Islet of Langerhans (tissue), 1 donor: ENCODE data around the gene DAB1.
"Not testable (repeated sequence)": the region's sequence is repeated elsewhere in the genome, so short reads cannot be mapped to it uniquely, and the experiment has no call there.

Experiments
- FAIRE-seq: peaks from one replicate; lab custom pipeline; 2011; peaks lifted over from hg19 to GRCh38; lab: Jason Lieb, UNC

The DAB1 gene

DNA sequence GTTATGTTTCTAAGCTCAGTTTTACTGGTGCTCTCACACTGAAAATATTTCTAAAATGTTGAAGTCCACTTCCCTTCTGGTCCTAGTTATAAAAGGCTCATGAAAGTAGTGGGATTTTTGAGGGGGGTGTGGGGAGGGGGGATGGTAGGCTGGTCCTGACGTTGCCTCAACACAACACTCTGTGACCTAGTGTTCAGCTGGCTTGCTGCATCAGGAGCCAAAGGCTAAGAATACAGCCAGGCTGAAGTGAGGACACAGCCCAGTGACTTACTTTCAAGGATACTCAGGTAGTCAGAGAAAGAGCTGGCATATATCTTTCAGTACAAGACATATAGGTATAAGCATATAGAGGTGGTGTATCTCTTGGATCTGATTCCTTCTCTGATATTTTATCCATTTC, 306.1 kb downstream of the DAB1 start:
- no peak for FAIRE-seq

DNA sequence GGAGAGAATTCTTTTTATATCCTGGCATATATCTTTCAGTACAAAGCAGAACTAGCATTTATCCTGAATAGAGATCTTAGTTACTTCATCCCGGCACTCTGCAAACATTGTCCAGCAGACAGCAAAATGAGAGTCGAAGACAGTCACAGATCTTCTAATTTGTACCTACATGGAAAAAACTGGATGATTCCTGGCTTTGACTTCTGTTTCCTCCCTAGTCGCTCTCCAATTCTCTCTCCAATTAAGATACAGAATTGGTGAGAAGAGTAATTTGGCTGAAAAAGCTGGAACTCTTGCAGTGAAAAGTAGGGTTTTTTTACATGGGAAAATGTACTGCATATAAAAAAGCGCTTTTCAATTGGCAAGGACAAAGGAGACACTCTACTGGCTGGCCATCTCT, 307.0 kb downstream of the DAB1 start:
- no peak for FAIRE-seq

DNA sequence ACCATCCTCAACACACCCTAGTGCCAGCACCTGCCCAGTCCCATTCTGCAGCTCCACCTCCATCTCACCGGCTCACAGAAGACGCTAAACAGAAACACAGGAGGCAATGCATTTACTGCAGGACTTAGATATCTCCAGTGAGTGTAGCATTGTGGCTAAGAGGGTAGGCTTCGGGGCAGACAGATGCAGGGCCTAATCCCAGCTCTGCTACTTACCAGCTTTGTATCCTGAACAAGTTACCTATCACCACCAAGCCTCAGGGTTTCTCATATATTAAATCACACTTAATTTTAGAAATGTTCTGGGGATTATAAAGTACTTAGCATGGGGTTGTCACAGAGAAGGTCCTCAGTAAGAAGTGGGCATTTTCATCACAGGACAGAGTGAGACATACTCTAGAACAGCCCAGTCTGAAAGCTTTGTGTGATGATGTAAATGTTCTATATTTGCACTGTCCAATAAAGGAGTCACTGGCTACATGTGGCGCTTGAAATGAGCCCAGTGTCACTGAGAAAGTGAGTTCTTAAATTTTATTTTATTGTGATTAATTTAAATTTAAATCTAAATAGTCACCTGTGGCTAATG, 308.7 kb downstream of the DAB1 start:
- FAIRE-seq = no peak

DNA sequence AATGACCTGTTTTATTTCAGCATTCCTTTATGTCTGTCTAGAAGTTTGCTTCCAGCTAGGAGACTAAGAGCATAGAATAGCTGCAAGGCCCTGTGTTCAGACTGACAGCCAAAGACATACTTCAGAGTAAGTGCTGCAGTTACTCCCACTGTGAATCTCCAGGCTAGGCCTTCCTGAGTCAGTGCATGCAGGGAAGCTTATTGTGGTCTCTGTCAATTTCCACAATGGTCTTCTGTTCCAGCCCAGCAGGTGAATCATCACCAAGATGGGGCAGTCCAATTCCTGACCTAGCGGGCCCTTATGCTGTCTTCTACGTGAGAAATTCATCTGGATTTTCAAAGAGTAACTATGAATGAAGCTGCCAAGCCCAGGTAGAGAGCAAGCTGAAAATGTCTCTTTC, 311.7 kb downstream of the DAB1 start:
- no peak for FAIRE-seq

DNA sequence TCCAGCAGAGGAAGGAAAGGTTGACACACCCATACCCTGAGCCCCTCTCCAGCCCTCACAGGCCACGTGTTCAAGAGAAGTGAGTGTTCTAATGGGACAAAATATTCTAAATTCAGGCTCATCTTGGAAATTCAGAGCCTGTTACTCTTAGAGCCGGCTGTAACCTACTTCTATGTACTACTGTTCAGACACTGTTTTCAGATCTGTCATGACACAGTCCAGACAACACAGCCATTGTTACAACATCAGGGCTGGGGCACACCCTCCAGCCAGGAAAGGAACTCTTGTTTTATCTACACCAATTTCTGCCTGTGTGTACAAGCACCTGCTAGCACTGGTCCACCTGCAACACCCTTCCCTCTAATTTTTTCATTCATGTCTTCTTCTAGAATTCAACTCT, 312.7 kb downstream of the DAB1 start:
- no peak for FAIRE-seq

DNA sequence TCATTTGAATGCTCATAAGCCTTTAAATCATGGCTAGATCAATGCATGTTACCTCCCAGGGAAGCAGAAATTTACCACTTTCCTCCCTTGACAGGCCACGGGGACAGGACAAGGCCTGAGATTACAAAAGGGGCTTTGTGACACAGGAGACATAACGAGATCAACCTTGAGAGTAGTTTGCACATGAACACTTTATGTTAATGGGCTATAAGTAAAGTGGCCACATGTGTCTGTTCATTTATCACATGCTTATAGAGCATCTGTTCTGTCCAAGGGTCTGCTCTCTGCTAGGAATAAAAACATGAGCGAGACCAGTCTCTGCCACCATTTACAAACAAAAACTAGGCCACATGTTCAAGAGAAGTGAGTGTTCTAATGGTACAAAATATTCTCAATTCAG, 314.0 kb downstream of the DAB1 start:
- FAIRE-seq = no peak

DNA sequence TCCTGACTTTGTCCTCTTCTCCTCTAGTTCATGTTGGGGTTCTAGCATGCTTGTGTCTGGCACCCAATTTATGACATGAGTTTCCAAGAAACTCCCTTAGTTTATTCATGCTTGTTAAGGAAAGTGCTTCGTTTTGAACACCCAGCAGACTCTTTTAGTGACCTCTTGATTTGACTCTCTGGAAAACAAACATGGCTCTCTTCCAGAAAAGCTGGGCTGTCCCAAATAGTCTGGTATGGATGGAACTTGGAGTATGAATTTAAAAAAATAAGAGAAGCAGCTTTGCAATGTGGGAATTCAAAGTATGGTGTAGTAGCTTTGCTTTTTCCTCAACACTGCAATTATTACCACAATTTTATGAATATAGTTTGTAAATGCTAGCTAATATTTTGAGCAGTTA, 314.6 kb downstream of the DAB1 start:
- no peak for FAIRE-seq

DNA sequence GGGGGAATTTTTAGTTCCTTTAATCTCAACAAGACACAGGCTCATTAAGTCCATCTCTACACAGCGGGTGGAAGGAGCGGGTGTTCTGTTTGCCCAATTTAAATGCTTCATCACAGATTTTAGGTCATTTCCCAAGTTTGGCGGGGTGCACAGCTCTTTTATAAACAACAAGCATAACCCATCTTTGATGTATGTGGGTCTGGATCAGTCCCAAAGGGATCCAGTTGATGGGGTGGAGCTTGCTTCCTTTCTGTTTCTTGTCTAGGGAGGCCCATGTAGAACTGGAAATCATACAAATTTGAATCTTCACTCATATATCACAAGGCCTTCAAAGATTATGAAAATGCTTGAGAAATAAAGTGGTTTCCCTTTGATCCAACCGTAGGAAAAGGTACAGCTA, 317.6 kb downstream of the DAB1 start:
- FAIRE-seq = no peak

DNA sequence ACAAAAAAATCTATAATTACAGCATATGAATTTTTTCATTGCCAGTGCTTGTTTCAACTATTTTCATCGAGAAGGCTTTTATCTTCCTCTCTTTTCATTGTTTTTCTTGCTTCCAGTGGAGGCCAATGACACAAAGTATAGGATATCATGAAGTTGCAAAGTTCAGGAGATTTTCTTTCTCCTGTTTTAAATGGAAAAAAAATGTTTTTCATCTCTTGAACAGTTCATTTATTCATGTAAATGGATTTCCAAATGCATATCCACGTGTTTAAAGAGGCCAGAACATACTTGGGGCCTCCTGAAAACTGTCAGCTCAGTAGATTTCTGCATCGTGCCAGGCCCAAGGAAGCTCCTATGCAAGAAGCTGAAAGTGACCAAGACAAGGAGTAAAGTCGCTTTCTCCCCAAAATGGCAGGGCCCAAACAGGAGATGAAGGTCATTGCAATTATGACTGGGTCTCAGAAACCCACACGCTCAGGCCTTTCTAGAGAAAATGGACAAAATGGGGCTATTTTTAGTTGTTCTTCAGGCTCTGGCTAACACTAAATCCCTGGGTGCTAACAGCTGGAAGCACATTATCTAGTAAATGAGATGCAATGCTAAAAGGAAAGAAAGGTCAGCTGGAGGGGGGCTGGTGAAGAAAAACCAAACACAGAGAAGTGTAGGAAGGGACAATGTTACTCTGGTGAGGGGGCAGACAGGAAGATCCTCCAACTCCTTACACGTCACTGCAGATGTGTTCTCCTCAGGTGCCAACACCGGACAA, 321.1 kb downstream of the DAB1 start:
- no peak for FAIRE-seq

DNA sequence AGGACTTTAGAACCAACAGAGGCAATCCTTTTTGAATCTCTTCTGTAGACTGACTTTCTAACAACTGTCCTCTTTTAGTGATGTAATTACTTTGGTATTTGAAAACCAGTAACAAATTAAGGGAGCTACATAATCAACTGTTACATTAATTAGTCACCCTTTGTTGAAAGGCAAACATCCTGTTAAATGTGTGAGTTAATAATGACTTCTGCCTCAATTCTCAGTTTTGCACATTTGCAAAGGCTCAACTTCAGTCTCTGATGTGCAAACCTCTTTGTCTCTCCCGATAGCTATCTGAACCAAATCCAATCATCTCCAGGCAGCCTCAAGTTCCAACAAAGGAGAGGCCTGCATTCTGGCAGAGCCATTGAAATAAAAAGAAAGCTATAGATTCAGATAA, 322.7 kb downstream of the DAB1 start:
- no peak for FAIRE-seq

DNA sequence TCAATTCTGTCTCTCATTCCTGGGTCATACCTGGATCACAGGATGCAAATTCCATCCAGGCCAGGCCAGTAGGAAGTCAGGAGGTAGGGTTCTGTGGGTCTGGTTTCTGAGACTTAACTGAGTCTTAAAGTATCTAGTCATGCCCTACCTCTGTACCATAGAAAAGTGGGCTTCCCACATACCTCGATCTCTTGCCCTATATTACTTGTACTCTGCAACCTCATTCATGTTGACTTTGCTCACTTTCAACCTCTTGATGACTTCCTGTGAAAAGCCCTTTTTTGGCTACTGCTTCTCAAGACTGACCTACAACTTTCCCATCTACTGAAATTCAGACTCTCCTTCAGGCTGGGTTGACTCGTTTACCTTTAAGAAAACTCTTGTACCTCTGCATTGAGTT, 329.1 kb downstream of the DAB1 start:
- FAIRE-seq = no peak

DNA sequence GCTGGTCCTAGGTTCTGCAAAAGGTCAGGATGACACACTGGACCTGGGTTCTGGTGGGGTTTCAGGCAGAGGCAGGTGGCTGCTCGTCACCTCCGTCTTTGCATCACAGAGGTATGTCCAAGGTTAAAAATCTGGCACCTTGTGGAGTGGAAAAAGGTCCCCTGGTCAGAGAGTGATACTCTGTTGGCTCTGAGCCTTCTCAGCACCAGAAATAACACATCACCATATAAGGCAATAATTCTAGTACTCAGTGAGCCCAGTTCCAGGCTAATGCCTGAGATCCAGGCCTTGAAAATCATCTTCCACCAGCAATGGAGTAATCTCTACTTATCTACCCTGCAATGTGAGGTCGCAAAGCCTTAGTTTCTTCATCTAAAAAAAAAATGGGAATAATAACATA, 330.7 kb downstream of the DAB1 start:
- no peak for FAIRE-seq

DNA sequence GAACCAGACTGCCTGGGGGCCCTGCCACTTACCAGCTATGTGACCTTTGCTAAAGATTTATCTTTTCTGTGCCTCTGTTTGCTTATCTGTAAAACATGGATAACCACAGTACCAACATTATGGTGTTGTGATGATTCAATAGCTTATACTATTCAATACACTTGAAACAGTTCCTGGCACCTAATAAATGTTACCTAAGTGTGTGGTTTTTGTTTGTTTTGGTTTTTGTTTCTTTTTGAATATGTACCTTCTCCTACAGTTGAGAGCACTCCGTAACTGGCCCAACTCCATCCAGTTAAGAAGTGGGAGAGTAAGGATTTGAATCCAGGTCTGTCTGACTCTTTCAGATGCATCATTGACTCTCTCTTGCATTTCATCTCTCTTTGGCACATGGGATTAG, 332.2 kb downstream of the DAB1 start:
- no peak for FAIRE-seq

DNA sequence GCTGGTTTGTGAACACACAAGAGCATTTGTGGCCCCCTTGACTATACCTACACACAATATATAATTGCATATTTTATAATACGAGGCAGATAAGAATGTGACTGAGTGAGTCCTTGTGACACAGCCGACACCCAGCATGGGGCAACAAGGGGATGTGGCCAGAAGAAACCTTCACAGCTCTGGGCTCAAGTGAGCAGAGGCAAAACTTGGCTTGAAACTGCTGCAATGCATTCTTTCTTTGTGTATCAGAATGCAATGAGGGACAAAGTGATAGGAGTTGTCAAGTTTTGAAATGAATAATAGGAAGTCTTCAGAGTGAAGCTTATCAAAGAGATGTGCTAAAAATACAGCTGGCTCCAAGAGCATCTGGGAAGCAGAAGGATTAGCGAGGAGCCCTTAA, 334.0 kb downstream of the DAB1 start:
- no peak for FAIRE-seq

DNA sequence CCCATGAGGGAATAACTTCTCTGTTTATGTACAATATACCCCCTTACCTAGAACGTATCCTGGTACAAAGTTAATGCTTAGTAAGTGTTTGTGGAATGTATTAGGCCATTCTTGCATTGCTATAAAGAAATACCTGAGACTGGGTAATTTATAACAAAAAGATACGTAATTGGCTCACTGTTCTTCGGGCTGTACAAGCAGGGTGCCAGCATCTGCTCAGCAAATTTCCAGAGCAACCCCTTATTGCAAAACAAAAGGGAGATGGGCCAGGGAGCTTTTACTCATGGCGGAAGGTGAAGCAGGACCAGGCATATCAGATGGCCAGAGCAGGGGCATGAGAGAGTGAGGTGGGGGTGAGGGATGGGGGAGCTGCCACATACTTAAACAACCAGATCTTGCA, 334.6 kb downstream of the DAB1 start:
- FAIRE-seq = no peak

DNA sequence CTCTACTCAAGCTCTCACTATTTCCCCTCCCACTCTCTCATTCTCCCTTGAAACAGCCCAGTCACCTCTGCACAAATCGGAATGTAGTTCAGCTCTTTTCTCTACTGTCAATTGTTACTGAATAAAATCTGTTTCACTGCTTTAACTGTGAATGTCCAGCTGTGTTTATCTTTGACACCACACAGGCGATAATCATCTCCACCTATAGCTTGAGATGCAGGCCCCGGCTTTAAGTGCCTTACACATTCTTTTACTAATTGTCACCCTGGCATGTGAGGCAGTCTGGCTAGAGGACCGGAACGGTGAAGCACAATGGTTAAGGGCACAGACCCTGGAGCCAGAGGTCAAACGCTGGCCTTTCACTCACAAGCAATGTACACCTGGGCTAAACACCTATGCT, 335.2 kb downstream of the DAB1 start:
- FAIRE-seq = no peak

DNA sequence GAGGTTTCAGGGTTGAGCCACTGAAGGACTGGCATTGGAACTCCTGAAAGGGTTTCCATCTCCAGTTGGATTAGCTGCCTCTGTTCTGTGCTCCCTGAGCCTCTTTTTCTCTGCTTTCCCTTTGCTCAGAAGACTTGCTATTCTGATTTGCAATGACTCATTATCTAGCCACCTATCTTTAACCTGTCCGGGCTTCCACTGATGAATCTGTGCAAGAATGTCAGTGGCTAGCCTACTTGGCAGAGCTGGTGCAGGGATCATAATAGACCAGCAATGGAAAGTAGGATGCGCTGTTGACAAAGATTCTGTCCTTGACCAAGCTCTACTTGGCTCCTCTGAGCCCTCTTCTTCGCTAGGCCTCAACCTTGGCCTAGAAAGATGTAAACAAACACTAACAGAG, 336.2 kb downstream of the DAB1 start:
- FAIRE-seq = not testable (repeated sequence)

DNA sequence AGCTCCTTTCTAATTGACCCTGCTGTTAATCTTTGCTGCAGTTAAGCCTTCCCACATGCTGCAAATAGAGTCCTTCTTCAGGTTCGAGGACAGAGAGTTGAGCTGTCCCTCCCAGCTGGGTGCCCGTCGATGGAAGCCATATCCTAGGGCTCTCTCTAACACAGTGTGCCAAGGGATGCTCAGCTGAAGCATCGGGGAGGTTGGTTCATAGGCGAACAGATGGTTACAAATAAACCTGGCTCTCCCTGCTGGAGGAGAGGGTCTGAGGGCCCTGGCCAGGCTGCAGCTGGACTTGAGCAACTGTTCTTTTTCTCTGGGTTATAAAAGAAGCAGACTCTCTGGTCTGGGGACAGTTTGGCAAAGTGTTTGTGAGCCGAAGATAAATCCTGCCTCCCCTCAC, 337.7 kb downstream of the DAB1 start:
- FAIRE-seq = no peak

DNA sequence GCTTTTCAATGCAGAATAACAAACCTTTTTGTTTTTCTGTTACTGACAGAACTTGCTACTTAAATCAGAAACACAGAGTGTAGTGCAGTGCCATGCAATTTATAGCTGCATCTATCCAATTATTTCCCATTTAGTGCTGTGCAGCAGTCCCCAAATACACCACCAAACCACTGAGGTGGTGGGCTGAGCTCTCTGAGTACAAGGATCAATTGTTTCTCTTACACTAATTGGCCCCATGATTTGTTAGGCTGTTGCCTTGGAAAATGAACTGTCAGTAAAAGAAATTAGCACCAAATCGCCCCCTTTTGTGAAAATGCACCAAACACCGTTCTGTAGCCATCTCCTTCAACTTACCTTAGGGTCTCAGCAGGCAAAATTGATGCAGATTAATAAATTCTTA, 339.2 kb downstream of the DAB1 start:
- no peak for FAIRE-seq

DNA sequence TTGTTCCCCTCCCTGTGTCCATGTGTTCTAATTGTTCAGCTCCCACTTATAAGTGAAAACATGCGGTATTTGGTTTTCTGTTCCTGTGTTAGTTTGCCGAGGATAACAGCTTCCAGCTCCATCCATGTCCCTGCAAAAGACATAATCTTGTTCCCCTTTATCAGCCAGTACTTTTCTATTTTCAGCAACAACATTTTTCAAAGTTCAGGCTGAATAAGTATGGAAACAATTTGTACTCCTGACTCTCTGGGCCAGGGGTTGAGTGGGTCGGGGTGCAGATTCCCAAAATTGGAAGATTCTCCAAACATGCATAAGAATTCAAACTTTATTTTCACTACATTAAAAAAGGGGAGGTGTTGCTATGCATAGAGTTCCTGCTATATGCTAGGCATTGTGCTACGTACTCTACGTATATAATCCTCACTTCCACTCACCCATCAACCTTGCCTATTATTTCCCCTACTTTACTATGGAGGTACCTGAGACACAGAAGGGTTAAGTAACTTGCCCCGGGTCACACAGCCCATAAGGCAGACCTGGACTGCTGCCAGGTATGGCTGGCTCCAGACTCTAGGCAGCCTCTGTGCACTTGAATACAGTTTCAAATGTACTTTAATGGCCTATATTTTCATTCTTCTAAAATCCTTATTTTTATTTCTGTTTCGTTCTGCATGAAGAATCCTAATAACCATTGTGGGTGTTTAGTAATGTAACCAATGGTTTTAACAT, 341.0 kb downstream of the DAB1 start:
- no peak for FAIRE-seq

DNA sequence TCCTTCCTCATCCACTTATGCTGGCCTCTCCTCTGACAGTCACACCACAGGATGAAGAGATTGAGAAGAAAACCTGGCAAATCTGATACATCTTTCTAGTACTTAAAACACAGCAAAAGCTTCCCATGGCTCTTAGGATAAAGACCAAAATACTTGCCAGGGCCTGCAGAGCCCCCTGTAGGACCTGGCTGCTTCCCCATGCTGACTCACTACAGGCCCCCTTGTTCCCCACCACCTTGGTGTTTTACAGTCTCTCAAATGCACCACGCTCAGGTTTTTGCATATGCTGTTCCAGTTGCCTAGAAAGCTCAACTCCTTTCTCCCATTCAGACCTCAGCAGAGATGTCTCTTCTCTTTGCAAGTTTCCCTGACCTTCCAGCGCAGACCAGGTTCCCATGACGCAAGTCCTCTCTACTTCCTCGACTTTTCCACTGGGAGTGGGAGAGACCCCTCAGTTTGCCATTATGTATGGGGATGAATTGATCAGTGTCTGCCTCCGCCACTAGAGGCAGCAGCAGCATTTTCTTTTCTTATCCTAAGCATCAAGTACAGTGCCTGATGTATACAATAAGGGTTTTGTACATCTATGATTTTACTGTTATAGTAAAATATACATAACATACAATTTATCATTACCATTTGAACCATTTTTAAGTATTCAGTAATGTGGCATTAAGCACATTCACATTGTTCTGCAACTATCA, 344.3 kb downstream of the DAB1 start:
- no peak for FAIRE-seq

DNA sequence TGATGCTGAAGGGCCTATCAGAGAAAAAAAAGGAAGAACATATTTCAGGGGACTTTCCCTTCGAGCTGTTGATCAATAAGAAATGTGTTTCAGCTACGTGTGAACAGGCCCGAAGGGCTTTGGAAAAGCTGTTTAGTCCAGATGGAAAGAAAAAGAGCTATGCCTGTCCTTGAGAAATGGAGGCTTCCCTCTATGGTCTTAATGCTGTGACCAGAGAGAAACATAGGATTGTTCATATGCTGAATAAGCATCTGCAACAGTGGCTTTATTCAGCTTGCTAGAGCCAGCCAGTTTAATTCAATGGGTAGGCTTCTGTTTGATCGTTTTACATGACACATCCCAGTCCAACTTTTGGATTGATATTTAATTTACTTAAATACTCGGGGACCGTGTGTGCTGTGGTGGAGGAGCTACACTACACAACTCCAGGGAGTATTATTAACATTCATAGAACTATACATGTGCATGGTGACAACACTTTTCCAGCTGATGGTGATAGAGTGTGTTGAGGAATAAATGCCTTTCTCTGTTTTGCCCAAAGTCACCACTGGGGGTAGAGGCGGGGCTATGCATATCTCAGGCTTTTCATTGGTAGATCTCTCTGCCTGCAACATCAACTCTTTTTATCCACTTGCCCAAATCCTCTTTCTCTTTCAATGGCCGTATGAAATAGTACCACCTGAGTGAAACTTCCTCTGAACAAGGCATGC, 351.3 kb downstream of the DAB1 start:
- FAIRE-seq = no peak

DNA sequence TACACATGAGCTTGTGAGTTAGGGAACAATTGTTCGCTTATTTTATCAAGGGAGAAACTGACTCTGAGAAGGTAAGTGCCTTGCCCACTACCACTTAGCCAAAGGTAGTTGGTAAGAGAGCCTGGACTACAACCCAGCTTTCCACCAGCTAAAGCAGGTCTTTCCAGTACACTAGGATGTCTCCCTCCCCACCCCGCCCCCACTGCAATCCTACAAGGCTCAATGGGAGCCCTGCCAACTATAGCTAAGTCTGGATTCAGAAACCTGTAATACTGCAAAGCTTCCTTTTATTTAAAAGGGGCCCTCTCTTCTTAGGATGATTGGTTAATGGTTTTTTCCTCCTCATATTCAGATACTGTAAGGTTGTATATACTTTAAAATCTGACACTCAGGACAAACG, 356.0 kb downstream of the DAB1 start:
- FAIRE-seq = no peak
